ENCODE measurements around the gene RPTOR.

Gene RPTOR

DNA sequence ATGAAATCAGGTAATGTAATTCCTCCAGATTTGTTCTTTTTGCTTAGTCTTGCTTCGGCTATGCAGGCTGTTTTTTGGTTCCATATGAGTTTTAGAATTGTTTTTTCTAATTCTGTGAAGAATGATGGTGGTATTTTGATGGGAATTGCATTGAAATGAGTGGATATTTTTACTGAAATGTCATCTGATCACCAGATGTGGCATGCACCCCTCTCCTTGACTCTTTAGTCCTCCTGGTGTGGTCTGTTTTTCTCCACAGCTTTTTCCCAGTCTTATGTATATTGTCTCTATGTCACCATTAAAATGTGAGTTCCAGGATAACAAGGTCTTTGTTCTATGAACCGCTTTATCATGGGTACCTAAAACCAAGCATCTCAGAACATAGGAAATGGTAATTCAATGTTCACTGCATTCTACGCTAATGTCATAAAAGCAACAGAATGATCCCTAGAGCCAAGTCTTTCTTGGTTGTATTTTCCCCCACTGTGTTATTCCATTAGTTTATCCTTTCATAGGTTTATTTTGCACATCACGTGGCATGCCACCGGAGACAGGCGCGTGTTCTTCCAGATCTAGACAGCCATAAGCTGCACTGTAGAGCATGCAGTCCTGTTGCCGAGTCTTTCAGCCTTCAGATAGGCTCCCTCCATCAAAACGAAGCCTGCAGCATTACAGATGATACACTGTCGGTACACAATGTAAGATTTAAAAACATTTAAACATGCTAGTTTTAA lies 172.5 kb downstream of the RPTOR start:
- no peak for DNase-seq (ENCODE audit: low read depth in 3 of 3)

DNA sequence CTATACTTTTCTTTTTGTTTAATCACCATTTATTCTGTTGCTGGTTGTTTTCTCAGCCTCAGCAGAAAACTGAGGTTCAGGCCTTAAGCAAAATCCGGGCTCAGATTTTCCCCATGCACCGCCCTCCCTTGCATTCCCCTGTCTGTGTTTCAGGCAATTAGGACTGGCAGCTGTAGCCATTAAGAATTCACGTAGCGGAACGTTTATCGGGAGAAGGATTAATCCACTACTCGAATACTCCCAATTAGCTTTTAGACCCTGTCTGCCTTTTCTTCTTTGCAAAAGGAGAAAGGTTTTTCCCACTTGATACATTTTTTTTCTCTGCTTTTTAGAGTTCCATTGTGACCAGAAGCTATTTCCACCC lies 173.1 kb downstream of the RPTOR start:
- no peak for DNase-seq (ENCODE audit: low read depth in 3 of 3)

DNA sequence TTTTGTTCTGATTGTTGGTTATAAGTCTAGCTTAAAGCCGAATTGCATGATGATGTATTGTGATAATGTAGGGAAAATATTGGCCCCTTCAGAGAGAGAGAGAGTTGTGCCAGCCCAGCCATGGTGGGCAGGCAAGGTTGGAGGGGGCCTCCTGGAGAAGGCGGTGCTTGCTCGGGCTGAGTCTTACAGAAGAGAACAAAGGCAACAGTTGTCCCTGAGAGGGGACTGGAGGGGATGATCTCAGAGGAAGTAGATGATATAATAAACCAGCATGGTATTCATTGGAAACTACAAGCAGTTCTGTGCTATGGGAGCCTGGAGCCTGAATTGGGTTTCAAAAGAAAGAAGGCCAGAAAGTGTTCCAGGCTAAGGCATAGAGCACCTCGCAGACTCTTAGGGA lies 173.8 kb downstream of the RPTOR start:
- DNase-seq (ENCODE audit: low read depth in 3 of 3) = no peak

DNA sequence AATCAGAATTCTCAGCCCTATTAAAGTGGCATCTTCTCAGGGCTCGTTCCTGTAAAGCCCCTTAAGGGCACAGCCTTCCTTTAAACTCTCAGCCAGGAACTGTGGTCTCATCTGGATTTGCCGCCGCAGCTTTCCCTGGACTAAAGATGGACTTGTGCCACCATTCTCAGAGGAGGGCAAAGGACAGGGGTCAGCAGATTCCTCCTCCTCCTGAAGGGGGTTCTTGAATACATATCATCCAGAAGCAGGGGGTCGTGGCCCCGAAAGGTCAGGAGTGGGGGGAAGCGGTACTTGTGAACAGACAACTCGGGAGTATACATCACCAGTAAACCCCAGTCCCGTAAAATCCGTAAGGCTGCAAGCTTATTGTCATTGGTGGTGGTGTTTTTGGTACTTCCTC lies 174.8 kb downstream of the RPTOR start:
- DNase-seq (ENCODE audit: low read depth in 3 of 3) = no peak

DNA sequence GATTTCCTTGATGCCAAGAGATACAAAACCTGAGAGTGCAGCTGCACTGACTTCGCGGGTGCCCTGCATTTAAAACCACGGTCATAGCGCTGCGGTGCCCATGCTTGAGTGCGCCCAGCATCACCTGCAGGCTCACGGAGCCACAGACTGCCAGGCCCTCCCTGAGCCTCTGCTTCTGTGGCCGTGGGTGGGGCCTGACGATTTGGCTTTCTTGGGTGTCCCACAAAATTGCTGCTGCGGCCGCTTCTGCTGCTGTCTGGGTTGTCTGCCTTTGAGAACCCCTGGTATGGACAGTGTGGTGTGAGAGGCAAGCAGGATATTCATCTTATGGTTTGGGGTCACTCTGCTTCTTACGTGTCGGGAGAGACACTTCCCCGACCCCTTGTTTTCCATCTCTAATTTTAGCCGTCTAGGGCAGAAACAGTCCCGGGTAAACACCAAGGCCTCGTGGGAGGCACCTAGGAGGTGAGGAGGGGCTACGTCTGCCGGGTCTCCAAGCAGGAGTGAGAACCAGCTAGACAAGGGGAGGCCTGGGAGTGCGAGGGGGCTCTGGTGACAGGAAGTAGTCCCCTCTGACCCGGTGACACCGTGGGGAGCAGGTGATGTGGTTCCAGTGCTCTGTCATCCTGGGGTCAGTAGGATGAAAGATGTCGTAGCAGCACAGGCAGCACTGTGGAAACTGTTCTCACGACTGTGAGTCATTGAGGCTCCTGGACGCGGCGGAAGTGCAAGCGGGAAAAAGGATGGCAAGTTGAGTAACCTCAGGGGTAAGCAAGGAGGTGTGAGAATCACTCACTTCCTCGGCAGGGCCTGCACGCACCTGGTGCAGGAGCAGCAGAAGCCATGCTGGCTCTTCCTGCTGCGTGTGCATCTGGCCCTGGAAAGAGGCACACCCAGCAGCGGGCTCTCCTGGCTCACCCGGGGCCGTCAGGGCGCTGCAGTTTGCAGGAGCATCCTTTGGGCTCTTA lies 176.3 kb downstream of the RPTOR start:
- DNase-seq (ENCODE audit: low read depth in 3 of 3) = peak; percentile 31 to 68 (median 35)

DNA sequence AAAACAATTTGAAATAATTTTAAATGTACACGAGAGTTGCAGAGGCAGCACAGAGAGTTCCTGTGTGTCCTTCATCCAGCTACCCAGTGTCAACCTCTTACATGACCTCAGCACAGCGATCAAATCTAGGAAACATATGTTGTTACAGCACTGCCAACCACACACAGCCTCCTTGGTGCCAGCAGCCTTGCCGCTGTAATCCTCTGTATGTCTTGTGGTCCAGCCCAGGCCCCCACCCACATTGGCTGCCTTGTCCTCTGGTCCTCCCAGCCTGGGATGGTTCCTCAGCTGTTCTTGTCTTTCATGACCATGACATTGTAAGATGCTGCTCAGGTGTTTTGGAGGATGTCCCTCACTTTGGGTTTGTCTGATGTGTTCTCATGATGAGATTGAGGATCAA lies 178.0 kb downstream of the RPTOR start:
- DNase-seq (ENCODE audit: low read depth in 3 of 3) = no peak

DNA sequence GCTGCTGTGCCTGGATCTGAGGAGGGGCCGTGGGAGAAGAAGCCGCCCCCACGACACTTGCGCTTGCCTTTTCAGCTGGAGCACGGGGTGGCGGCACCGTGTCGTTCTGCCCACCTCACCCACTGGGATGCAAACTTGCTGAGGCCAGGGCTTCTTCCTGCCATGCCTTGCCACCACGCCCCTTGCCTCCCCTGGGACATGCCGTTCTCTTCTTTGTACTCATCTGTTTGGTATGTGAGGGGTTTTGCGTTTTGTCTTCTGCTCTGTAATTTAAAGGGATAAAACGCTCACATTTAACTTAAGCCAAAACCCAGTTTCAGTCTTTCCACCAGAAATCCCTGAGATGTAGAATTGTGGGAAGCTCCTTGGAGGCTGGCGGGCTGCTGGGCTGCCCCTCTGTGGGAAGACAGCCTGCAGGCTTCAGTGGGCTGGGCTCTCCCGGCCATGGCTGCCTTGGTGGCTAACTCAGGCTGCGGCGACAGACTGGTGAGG lies 180.2 kb downstream of the RPTOR start:
- DNase-seq (ENCODE audit: low read depth in 3 of 3) = no peak

DNA sequence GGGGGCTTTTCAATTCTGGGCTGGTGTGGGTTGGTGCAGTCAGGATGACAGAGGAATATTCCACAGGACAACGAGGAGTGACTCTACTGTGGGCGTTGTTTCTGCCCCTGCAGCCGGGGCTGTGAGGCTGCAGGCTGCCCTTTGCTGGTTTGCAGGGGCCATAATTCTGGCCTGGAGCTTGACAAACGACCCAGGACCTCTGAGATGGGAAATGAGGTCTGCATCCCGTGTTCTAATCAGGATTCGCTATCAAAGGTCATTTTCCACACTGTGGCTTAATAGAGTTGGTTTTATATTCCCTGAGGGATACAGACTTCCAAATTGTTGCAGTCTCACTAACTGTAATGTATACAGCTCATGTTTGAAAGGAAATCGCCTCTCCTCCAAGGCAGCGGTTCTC lies 180.9 kb downstream of the RPTOR start:
- no peak for DNase-seq (ENCODE audit: low read depth in 3 of 3)

DNA sequence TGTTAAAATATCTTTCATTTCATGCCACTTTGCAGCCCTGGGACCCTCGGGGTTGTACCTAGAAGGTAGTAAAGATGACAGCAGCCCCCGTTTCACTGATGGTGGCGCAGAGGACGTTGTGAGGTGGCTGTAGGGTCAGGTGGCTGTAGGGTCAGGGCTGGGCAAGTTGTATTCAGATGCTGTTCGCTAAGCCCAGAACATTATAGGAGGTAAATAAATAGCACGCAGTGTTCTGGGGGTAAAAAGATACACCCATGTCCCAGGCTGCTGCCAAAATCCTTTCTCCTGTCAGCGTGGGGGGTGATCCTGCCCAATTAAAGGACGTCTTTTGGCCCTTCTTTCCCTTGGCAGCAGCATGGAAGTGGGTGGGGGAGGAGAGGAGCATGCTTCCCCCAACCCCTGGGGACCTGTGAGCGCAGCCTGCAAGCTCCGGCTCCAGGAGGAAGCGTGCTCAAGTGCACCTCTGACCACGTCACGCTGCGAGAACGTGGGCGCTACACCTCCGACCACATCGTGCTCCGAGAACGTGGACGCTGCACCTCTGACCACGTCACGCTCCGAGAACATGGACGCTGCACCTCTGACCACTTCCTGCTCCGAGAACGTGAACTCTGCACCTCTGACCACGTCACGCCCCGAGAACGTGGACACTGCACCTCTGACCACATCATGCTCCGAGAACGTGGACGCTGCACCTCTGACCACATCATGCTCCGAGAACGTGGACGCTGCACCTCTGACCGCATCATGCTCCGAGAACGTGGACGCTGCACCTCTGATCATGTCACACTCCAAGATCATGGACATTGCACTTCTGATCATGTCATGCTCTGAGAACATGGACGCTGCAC lies 182.1 kb downstream of the RPTOR start:
- no peak for DNase-seq (ENCODE audit: low read depth in 3 of 3)

DNA sequence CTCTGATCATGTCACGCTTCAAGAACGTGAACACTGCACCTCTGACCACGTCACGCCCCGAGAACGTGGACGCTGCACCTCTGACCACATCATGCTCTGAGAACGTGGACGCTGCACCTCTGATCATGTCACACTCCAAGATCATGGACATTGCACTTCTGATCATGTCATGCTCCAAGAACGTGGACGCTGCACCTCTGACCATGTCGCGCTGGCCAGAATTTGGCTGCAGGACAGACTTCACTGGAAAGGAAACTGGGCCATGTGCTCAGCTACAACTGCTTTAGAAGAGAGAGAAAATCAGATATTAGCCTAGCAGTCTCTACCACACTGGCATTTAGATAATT lies 182.7 kb downstream of the RPTOR start:
- no peak for DNase-seq (ENCODE audit: low read depth in 3 of 3)

DNA sequence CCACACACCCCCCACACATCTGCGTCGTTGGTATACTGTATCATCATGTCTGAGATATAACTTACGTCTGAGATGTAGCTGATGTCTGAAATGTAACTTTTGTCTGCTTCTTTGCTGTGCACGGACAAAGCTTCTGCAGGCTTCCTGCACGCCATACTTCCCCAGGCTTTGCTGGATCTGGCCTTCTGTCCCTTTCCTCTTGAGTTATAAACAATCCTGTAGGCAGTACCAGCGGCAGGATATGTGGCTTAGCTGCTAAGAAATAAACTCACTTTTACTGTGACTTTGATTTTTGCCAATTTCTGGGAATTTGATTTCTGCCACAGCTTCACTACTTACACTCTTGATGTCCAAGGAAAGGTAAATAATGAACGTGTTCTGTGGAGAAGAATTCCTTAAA lies 184.4 kb downstream of the RPTOR start:
- no peak for DNase-seq (ENCODE audit: low read depth in 3 of 3)

DNA sequence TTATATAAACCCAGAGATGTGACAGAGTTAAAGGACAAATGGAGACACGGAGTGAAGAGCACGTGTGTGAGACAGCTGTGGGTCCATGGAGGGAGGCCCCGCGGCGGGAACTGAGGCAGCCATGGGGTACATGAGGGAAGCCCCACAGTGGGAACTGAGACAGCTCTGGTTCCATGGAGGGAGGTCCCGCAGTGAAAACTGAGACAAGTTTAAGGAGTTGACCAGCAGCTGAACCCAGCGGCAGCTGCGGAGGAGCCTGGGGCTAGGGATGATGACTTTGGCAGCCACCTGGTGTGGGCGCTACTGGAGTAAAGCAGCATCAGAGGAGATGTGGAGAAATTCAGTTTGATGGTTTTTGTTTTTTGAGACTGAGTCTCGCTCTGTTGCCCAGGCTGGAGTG lies 185.1 kb downstream of the RPTOR start:
- DNase-seq (ENCODE audit: low read depth in 3 of 3) = no peak

DNA sequence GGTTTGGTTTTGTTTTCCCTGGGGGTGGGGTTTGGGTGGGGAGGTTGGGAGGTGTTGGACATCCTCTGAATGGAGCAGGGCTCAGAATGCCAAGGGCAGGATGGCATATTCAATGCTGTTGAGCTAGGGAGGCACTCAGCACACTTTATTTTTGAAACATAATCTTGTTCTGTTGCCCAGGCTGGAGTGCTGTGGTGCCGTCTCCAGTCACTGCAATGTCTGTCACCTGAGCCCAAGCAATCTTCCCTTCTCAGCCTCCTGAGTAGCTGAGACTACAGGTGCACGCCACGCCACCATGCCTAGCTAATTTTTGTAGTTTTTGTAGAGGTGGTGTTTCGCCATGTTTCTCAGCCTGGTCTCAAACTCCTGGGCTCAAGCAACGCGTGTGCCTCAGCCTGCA lies 186.1 kb downstream of the RPTOR start:
- DNase-seq (ENCODE audit: low read depth in 3 of 3) = no peak

DNA sequence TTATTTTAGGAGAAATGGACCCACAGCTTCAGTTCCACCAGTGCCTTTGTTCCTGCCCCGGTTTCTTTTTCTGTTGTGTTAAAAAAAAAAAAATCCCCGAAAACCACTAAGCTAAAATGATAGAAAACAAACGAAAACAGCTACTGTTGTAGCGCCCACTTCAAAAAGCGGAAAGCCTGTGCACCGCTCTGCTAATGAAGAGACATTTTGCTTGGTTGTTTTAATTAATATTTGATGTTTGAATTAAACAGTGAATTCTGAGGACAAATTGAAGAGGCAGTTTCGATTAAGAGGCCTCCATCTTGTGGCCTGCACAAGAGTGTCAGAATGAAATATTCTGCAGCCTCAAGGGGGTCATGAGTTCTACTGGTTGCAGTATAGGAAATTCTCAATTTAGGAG lies 186.7 kb downstream of the RPTOR start:
- no peak for DNase-seq (ENCODE audit: low read depth in 3 of 3)

DNA sequence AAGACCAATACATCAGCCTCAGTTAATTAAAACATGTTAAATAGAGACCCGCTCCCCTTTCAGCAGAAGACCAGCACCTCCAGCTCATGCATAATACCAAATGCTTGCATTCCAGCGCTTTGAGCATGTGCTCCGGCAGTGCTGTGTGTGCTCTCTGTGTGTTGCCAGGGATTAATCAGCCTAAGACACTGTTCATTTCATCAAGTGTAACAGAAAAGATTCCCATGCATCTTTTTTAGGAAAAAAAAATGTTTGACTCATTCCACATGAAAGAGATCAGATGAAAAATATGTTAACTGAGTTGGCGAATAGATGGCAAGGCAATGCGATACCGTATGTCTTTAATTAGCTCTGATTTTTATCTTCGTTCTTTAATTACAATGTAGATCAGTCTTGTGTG lies 187.6 kb downstream of the RPTOR start:
- no peak for DNase-seq (ENCODE audit: low read depth in 3 of 3)

DNA sequence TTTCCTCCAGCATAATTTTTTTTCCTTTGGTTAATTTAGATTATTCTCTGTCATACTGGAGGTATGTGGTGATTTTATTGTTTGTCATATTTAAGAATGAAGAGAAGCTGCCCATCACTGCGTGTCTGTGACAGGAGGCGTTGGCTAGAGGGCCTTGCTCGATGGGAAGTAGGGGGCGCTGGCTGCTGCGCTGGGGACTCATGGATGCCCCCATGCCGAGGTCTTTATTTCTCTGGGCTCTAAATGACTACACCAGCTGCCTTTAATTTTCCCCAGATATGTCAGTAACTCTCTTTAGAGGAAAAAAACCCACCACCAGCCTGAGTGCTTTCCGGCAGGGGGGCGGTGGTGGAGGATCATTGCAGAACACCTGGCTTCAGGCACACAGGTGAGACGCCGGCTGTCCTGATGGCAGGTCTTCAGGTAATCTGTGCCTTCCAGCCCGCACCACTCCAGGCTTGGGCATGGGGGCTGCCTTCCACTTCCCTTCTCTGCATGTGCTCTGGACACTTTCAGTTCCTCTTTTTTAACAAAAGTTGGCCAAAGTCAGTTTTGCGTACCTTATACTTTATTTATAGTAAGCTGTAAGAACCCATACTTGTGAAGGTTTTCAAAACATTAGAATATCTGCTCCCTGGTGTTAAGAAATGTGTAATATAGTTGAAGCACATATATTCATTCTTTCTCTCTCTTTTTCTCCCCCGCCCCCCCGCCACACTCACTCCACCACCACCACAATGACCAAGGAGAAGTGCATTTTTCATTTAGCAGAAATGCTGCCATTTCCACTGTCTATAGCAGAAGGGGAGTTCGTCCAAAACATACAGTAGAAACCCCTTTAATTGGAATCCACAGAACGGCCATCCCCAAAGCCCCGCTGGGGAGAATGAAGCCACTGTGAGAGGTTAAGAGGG lies 192.7 kb downstream of the RPTOR start:
- DNase-seq (ENCODE audit: low read depth in 3 of 3) = no peak

DNA sequence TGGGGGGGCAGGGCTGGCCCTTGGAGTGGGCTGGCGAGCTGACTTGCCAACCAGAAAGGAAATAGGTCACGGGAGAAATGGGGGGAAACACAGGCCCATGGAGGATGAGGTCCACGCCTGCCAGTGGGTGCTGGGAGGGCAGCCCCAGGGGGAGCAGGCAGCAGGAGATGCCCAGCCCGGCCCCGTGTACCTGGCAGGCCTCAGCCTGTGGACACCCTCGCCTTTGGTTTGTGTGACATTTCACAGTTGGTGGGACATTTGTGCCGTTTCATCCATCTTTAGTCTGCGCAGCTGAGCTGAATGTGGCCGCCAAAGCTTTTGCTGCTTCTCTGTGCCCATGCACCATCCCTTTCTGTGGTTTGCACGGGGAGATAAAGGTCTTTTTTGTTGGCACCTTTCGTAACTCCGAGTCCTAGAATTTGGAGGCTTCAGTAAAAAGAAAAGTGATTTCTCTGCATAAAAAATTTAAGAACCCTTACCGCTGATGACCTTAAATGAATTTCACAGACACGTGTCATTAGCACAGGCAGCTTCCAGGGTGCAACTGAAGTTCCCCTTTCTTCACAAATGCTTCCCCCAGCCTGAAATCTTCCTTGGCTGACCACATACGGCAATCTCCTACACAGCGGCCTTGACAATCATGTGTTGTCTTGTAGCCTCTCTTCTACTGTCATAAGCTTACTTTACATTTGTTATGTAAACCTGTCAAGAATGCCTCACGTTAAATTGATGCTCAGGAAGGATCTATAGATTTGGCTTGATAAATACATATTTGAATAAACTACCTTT lies 193.6 kb downstream of the RPTOR start:
- no peak for DNase-seq (ENCODE audit: low read depth in 3 of 3)

DNA sequence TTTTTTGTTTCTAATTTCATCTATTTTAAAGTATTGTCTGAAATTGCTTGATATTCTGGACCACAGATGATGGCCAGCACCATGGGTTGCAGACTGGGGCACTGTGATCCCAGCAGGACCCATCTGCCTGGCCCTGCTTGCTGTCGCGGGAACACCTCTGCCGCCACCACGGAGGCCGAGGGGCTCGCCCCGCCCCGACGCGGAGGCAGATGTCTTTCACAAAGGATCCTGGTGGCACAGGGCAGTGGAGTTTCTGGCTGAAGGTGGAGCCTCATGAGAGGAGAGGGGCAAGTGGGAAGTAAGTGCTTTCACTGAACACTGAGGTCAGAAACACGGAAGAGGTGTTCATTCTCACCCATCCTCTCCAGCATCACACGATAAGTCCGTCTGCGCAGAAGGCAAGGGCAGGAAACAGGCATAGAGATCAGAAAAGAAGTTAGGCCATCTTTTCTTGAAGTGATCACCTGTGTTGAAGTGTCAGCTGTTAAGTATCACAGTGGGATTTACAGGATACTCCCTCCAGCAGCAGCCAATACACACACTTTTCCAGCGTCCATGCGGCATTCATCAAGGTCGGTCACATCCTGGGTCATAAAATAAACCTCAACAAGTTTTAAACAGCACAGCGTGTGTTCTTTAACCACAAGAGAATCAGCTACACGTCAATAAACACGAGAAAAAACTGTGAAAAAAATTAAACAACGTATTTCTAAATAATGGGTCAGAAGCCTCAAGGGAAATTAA lies 194.5 kb downstream of the RPTOR start:
- DNase-seq (ENCODE audit: low read depth in 3 of 3) = no peak

DNA sequence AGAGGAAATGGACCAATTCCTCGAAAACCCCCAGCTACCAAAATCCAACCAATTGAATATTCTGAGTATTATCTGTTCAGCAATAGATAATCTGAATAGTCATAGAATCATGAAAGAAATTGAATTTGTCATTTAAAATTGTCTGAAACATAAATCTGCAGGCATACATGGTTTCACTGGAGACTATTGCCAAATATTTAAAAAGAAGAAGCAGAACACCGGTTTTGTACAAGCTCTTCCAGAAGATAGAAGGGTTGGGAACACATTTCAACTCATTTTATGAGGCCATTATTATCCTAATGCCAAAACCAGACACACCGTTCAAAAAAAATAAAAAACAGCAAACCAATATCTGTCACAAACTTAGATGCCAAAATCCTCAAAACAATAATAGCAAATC lies 195.5 kb downstream of the RPTOR start:
- no peak for DNase-seq (ENCODE audit: low read depth in 3 of 3)

DNA sequence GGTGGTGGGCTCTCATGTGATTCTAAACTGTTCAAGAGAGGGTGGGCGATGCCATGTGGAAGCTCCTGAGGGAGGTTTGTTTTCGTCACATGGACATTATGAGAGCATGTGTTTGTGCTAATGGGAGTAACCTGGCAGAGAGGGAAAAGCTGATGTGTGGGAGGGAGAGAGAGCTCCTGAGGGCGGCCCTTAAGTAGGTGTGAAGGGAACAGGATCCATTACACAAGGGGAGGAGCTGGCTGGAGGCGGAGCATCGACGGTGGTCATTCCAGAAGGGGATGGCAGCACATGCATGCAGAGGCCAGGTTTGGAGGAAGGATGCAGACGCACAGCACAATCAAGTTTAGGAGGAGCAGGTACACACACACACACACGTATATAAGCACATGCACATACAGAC lies 197.5 kb downstream of the RPTOR start:
- DNase-seq (ENCODE audit: low read depth in 3 of 3) = no peak
